HG03066 (cell line): ENCODE results near the gene PSEN2.
"Not testable (repeated sequence)": the region's sequence is repeated elsewhere in the genome, so short reads cannot be mapped to it uniquely, and the experiment has no call there.

Experiments
- ATAC-seq: cut with Tn5 transposase; IDR thresholded peaks from one replicate; pipeline ENCODE4 v1.9.1; 2021; ENCODE audit warnings: low read depth; ENCODE audit not compliant: unreplicated experiment

Gene PSEN2

DNA sequence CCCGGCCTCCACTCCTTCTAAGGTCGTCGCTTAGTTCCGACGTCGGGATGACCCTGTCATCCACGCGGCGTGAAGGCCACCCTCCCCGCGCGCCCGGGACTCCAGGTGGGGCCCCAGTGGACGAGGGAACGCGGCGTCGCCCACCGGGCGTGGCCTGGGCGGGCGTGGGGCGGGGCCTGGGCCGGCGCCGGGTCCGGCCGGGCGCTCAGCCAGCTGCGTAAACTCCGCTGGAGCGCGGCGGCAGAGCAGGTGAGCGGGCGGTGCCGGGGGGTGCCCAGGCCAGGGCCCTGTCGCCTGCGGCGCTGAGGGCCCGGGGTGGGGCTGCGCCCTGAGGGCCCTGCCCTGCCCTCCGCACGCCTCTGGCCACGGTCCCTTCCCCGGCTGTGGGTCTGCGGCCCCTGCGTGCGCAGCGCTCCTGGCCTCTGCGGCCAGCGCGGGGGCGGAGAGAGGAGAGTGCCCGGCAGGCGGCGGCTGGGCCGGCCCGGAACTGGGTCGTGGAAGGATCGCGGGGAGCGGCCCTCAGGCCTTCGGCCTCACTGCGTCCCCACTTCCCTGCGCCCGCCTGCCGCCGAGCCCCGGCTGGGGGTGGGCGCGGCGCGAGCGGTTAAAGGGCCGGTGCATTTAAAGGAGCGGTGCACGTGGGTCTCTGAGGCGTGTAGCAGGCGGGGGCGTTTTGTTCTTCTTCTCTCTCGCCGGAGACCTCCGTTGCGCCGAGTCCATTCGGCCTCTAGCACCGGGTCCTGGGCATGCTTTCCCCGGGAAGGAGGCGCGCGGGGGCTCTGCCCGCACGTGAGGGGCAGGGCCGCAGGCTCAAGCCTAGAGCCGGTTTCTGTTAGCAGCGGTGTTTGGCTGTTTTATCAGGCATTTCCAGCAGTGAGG is at the start of gene PSEN2:
PSEN2 (plus strand) TSS at position 216 of the 879 bp plus-strand sequence. CDS start 11,292 bp downstream, outside the sequence.
- ATAC-seq: peak; percentile 85

DNA sequence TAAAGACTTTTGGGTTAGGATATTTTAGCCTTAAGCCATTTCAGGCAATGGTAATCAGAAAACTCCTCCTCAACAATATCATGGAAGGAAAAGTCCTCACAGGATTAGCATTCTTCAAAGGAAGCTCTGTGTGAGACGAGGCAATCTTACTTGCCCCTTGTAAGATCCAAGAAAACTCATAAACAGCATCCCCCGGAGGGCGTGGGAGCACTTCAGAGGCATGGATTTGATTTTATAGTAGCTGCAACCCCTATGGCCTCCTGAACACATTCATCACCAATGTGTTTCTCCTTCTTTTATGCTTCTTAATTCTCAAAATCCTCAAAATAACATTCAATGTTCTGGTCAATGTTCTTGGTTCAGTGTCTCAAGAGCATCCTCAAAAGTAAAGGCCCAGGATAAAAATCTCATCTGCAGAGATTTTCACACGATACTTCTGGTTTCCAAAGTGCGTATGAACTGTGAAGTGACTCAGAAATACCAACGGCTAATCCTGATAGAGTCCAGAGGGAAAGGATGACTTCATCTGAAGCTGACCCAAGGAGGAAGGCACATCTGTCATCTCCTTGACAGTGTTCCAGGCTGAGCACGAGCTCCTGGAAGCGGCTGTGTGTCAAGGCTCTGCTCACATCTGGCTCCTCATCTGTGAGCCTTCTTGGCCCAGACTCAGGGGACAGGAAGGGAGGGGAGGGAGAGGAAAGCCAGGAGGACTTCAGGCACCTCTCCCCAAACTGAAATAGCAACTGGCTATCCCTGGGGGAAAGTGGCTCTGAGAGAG is 49.3 kb upstream of the PSEN2 start:
- no peak for ATAC-seq

DNA sequence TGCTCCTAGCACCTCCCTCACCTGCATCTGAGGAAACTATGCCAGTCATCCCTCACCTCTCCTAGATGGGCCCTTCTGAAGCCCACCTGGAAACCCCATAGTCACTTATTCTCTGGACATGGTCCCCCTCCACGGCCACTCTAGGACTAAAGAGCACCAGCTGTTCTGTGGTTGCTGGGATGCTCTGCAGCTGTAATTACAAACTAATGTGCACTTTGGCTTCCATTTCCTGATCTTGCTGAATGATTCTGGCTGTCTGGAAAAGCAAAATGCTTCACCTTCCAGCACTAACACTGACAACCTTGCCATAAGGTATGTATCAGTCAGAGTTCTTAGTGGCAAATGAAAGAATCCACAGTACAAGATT is 48.7 kb upstream of the PSEN2 start:
- no peak for ATAC-seq

DNA sequence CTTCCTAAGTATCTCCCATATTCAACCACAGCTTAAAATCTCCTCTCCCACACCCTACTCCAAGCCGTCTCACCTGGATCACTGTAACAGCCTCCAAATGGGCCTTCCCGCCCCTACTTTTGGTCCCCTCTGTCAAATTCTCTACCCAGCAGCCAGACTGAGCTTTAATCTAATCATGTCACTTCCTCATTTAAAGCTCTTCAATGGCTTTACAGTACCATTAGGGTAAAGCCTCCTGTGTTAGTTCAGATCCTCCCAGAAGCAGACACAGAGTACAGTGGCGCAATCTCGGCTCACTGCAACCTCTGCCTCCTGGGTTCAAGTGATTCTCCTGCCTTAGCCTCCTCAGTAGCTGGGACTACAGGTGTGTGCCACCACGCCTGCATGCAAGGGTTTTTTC is 46.8 kb upstream of the PSEN2 start:
- no peak for ATAC-seq

DNA sequence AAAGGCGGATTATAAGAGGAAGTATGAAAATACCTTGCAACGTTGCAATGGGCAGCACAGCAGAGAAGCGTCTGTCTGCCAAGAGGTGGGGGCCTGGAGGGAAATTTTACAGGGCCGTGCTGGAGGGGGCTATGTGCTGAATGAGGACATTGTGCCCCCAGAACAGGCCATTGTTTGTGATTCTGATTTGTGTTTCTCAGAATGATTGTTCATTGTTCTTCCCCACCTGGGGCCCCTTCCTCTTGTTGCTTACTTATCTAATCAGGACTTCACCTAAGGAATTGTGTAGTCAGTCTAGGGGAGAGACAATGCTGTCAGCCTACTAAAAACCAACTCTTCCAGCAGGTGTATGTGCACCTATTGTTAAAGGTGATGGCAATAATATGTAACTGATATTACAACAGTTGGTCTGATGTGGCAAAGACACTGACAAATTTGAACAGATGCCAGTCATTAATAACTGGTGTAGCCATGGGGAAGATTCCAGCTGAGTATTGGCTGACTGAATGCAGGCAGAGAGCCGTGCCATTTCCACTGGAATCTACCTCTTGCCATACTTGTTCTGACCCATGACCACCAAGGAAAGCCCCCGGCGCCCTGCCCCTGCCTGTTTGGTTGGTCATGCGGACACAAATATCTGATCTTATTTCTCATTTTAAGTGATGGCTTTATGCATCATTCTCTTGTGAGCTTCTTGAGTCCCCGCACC is 45.2 kb upstream of the PSEN2 start:
- ATAC-seq: no peak

DNA sequence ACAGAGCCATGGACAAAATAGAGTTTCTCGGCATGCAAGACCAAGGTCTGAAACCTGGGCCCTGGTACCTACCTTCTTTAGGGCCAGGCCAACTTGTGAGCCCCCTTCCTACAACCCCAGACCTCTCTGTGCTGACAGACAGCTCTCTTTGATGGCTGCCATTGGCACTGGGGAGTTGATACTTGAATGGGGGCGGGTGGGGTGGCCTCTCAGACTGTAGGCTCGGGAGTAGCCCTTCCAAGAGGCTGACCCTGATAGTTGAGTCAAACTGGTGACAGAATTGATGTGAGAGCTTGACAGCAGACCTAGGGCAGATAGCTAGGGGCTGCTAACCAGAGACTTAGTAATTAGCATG is 44.7 kb upstream of the PSEN2 start:
- ATAC-seq: no peak

DNA sequence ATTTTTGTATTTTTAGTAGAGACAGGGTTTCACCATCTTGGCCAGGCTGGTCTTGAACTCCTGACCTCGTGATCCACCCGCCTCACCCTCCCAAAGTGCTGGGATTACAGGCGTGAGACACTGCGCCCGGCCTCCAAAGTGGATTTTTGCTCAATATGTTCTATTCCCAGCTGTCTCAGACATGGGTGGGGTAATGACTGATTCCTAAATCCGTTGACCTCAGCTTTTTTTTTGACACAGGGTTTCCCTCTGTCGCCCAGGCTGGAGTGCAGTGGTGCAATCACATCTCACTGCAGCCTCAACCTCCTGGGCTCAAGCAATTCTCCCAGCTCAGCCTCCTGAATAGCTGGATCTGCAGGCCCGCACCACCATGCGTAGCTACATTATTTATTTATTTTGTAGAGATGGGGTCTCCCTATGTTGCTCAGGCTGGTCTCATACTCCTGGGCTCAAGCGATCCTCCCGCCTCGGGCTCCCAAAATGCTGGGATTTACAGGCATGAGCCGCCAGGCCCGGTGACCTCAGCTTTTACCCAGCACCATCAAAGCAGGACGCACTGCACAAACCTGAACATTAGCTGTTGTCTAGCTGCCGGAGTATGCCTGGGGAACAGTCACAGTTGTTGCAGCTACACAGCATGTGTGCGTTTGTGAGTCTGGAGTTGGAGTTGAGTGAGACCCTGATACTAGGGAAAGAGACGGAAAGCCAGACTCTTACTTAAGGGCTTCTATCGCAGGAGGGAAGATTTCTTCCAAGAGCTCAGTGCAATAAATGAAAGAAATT is 43.7 kb upstream of the PSEN2 start:
- ATAC-seq: no peak

DNA sequence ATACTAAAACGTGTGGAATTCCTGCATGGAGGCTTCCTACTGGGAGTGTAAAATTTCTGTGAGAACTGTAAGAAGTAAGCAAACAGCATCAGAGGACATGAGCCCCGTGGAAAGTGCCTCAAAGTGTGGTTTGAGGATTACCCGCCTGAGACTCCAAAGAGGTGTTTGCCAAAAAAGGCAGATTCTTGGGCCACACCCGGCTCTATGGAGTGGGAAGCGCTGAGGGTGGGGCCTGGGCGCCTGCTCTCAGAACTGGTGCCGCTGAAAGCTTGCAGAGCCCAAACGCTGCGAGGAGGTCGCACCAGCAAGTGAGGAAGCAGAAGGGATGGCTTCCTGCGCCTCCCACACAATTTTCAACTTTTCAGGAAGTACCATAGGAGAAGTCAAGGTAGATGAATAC is 43.0 kb upstream of the PSEN2 start:
- ATAC-seq: peak; percentile 14

DNA sequence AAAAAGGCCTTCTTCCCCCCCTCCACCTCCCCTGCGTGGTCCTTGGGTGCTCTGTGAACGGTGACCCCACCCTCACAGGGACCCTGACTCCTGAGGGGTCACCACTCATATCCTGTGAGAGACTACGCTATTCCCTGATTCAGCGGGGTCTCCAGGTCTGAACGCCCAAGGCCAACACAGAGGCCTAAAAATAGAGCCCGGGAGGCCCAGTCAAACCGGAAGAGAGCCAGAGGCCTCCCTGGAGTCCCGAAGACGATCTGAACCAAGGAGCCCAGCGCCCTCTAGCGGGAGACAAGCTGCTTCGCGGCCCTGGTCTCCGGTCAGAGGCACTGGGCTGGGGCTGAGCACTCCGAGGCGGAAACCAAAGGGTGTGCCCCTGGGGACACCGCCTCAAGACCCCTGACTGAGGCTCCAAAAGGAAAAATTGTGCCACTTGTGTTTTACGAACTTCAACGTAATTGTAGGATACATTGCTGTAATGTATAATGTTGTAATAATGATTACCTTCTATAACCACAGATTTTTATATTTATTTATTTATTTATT is 42.4 kb upstream of the PSEN2 start:
- peak; percentile 99 for ATAC-seq

DNA sequence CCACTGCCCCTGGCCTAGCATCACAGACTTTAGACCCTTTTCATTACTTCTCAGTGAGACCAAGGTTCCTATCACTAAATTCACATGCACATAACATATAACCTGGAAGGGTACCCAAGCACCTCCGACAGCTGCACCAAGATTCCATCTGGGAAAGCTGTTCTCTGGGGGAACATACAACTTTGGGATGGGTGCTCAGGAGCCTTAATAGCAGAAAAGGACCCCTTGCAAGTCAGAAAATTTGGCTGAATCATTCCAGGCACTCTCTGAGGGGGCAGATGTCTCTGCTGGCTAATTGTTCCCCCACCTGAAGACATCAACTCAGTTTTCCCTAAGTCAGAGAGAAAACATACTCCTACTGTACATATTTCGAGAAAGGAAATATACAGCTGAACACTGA is 41.3 kb upstream of the PSEN2 start:
- no peak for ATAC-seq

DNA sequence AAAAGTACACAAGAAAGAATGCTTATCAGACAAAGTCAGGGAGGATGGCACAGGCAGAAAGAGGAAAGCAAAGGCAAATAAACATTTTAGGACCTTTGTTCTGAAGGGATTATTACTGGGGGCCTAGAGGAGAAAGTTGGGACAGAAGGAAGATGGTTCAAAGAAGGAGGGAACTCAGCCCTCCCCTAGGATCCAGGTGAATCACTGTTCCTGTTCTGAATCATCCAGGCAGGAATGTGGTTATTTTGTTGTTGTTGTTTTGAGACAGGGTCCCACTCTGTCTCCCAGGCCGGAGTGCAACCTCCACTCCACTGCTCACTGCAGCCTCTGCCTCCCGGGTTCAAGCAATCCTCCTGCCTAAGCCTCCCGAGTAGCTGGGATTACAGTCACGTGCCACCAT is 38.5 kb upstream of the PSEN2 start:
- no peak for ATAC-seq

DNA sequence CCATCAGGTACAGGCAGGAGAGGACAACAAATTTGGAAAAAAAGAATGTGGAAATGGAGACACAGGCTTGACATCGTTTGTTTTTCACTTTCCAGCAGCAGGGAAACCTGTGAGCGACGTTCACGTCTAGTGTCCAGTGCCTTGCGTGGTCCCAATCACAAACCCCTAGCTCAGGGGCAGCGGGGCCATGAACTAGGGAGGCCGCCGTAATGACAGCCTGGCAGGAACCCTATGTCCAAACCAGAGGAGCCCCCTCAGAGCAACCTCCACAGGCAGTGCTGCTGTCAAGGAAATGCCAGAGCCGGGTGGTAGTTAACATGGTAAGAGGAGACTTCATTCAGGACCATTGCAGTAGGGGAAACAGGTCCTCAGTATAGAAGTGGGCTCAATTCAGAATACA is 37.8 kb upstream of the PSEN2 start:
- no peak for ATAC-seq

DNA sequence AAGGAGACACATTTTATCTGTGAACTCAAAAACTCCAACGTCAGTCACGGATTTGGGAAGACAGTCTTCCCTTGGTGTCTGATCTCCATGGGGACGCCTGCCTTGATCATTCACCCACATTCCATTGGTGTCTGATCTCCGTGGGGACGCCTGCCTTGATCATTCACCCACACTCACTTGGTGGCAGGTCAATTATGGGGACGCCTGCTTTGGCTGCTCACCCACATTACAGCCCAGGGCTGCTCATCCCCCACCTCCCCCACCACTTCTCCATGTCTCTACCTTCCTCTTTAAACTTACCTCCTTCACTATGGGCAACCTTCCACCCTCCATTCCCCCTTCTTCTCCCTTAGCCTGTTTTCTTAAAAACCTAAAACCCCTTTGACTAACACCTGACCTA is 36.2 kb upstream of the PSEN2 start:
- not testable (repeated sequence) for ATAC-seq

DNA sequence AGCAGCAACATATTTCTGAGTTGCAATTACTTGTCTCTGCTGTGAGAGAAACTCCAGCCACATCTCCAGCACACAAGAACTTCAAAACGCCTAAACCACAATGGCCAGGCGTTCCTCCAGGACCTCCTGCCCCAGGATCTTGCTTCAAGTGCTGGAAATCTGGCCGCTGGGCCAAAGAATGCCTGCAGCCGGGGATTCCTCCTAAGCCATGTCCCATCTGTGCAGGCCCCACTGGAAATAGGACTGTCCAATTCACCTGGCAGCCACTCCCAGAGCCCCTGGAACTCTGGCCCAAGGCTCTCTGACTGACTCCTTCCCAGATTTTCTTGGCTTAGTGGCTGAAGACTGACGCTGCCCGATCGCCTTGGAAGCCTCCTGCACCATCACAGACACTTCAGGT is 35.0 kb upstream of the PSEN2 start:
- ATAC-seq: not testable (repeated sequence)

DNA sequence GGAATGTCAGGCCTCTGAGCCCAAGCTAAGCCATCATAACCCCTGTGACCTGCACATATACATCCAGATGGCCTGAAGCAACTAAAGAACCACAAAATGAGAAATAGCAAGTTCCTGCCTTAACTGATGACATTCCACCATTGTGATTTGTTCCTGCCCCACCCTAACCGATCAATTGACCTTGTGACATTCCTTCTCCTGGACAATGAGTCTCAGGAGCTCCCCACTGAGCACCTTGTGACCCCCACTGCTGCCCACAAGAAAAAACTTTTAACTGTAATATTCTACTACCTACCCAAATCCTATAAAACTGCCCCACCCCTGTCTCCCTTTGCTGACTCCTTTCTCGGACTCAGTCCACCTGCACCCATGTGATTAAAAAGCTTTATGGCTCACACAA is 32.5 kb upstream of the PSEN2 start:
- not testable (repeated sequence) for ATAC-seq

DNA sequence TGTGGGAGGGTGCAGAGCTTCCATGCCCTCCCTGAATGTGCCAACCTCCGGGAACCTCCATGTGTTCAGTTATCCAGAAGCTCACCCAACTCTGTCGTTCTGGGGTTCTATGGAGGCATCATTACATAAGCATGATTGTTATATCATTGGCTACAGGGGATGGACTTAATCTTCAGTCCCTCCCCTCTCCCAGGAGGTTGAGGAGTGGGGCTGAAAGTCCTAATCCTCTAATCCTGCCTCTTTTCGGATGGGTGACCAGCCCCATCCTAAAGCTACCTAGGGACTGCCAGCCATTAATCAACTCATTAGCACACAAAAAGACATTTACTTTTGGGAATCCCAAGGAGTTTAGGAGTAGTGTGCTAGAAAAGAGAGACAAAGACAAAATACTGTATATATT is 32.0 kb upstream of the PSEN2 start:
- ATAC-seq: no peak

DNA sequence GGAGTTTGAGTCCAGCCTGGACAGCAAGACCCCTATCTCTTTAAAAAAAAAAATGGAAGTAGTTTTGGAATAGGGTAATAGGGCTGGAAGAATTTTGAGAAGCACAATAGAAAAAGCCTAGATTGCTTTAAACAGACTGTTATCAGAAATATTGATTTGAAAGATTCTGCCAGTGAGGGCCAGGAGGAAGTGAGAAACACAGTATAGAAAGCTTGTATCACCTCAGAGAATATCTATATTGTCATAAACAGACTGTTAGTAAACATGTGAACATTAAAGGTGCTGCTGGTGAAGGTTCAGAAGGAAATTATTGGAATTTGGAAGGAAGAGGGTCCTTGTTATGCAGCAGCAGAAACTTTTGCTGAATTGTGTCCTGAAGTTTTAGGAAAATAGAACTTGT is 24.8 kb upstream of the PSEN2 start:
- ATAC-seq: no peak

DNA sequence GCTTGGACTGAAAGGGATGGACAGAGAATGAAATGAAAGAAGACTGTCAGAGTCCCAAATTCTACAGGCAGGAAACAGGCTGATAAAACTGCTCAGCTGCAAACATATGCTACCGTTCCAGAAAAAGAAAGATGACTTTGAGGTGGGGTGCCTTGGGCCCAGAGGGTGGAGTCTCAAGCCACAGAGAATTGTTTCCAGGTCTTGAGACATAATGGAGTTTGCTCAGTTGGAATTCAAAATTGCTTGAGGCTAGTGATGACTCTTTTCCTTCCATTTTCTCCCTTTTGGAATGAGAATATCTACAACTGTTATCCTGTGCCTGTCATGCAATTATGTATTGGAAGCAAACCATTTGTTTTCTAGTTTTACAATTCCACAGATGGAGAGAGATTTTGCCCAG is 23.6 kb upstream of the PSEN2 start:
- no peak for ATAC-seq

DNA sequence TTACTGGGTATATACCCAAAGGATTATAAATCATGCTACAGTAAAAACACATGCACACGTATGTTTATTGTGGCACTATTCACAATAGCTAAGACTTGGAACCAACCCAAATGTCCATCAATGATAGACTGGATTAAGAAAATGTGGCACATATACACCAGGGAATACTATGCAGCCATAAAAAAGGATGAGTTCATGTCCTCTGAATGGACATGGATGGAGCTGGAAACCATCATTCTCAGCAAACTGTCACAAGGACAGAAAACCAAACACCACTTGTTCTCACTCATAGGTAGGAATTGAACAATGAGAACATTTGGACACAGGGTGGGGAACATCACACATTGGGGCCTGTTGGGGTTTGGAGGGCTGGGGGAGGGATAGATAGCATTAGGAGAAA is 15.9 kb upstream of the PSEN2 start:
- ATAC-seq: not testable (repeated sequence)

DNA sequence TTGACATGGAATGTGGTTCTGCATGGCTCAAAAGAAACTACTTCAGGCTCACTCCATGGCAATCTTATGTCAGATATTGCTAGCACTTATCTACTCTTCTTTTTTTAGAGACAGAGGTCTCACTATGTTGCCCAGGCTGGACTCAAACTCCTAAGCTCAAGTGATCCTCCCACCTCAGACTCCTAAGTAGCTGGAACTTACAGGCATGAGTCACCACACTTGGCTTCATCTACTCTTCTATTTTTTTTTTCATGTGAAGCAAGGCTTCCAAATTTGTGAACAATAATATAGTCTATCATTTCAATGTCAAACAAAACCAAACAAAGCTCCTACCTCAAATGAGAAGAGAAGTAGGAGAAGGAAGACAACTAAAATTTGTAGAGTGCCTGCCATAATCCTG is 7.5 kb upstream of the PSEN2 start:
- no peak for ATAC-seq
